Loucy (cell line): ENCODE results near the gene FBXL15.
A peak's percentile ranks its signal among the peaks of the same experiment; 100 is the strongest.

Experiments used
- H2AFZ ChIP-seq: fragments of 200-600 bp; sonication (generic); 2 replicates; pipeline ENCODE4 v1.6.0; 2016; ENCODE audit warnings: antibody characterized with exemption, mild to moderate bottlenecking, low read length, moderate library complexity
- H3F3A ChIP-seq: fragments of 200-600 bp; 2 replicates; pipeline ENCODE4 v1.6.0; 2016; ENCODE audit warnings: antibody characterized with exemption, low read depth, mild to moderate bottlenecking
- H3K27me3 ChIP-seq: fragments of 200-600 bp; sonication (generic); 2 replicates; pipeline ENCODE4 v1.6.1; 2014; ENCODE audit warnings: low read length, mild to moderate bottlenecking; ENCODE audit not compliant: insufficient read depth, poor library complexity, severe bottlenecking
- H3K36me3 ChIP-seq: fragments of 200-600 bp; sonication (generic); 2 replicates; pipeline ENCODE4 v1.6.1; 2016; ENCODE audit warnings: low read length; ENCODE audit not compliant: insufficient read depth
- H3K4me1 ChIP-seq: fragments of 200-600 bp; sonication (generic); 2 replicates; pipeline ENCODE4 v1.5.1; 2014; ENCODE audit warnings: low read length, mild to moderate bottlenecking; ENCODE audit not compliant: insufficient read depth, poor library complexity, severe bottlenecking
- H3K4me2 ChIP-seq: fragments of 200-600 bp; sonication (generic); 2 replicates; pipeline ENCODE4 v1.6.0; 2014; ENCODE audit warnings: antibody characterized with exemption, low read length, low read depth, mild to moderate bottlenecking; ENCODE audit not compliant: poor library complexity, severe bottlenecking
- H3K4me3 ChIP-seq: fragments of 200-600 bp; sonication (generic); 2 replicates; pipeline ENCODE4 v1.5.1; 2014; ENCODE audit warnings: low read length, mild to moderate bottlenecking, mixed read lengths; ENCODE audit not compliant: poor library complexity, severe bottlenecking
- H3K79me2 ChIP-seq: fragments of 200-600 bp; sonication (generic); 2 replicates; pipeline ENCODE4 v1.6.1; 2014; ENCODE audit warnings: low read length; ENCODE audit not compliant: insufficient read depth
- H3K9ac ChIP-seq: fragments of 200-600 bp; sonication (generic); 2 replicates; pipeline ENCODE4 v1.6.0; 2014; ENCODE audit warnings: mild to moderate bottlenecking, low read depth, low read length, moderate library complexity; ENCODE audit not compliant: poor library complexity, severe bottlenecking
- H3K9me2 ChIP-seq: fragments of 200-600 bp; sonication (generic); replicated peaks from 2 replicates; pipeline ENCODE4 v1.6.1; 2016; ENCODE audit warnings: low read depth, low read length, mixed read lengths
- H3K9me3 ChIP-seq: fragments of 200-600 bp; sonication (generic); 2 replicates; pipeline ENCODE4 v1.6.1; 2014; ENCODE audit warnings: mild to moderate bottlenecking, antibody characterized with exemption, low read length, low read depth; ENCODE audit not compliant: insufficient read depth
- H4K20me1 ChIP-seq: fragments of 200-600 bp; sonication (generic); 2 replicates; pipeline ENCODE4 v1.6.0; 2014; ENCODE audit warnings: antibody characterized with exemption, low read length, mild to moderate bottlenecking; ENCODE audit not compliant: insufficient read depth, poor library complexity, severe bottlenecking
- CTCF ChIP-seq: fragments of 200-600 bp; sonication (generic); conservative IDR thresholded peaks from 2 replicates; pipeline ENCODE4 v1.5.1; 2014; ENCODE audit warnings: mild to moderate bottlenecking, antibody characterized with exemption, low read length
- EZH2phosphoT487 ChIP-seq: fragments of 200-600 bp; IDR thresholded peaks from 2 replicates; pipeline ENCODE4 v1.6.1; 2018; ENCODE audit warnings: antibody characterized with exemption, mild to moderate bottlenecking, moderate library complexity, borderline replicate concordance

FBXL15 gene

GRCh38 chr10:102416695-102417094 lies 3.9 kb upstream of the FBXL15 start:
- H3K9ac ChIP-seq: no peak overlapping the region
- no peaks in the 10 kb centered on the region for H4K20me1 ChIP-seq
- no peak for TF ChIP-seq EZH2phosphoT487
- TF ChIP-seq CTCF: no peak
- no peak overlapping the region for H3K4me3 ChIP-seq
- no peaks in the 10 kb centered on the region for H3K9me3 ChIP-seq
- no peaks in the 10 kb centered on the region for H3F3A ChIP-seq
- no peaks in the 10 kb centered on the region for H3K36me3 ChIP-seq
- no peak overlapping the region for H2AFZ ChIP-seq
- H3K79me2 ChIP-seq: peaks cover 4% of the 10 kb centered on the region; the same call in 1 of the 2 replicates
- peaks cover 16% of the 10 kb centered on the region for H3K4me1 ChIP-seq
- no peaks in the 10 kb centered on the region for H3K27me3 ChIP-seq
- no peak overlapping the region for H3K4me2 ChIP-seq
- no peaks in the 10 kb centered on the region for H3K9me2 ChIP-seq

GRCh38 chr10:102418622-102419268 lies 1.9 kb upstream of the FBXL15 start, which contains the start of gene PSD:
PSD (minus strand) TSS chr10:102418785; CDS start chr10:102417038, 1,747 bp downstream.
- Histone ChIP-seq H3K9me2 (no peaks in the 10 kb centered on the region), H2AFZ (no peak within 1 kb of the TSS), H3K9ac (no peak within 1 kb of the TSS), H3K79me2 (peaks cover 19% of the 10 kb centered on the region), H3K4me2 (peak within 1 kb of the TSS; percentile 97), H3K9me3 (no peaks in the 10 kb centered on the region), H3K27me3 (no peaks in the 10 kb centered on the region), H3K4me3 (peak within 1 kb of the TSS; percentile 79), H3K36me3 (no peaks in the 10 kb centered on the region; the same call in 1 of the 2 replicates), H3F3A (no peaks in the 10 kb centered on the region), H3K4me1 (peaks cover 25% of the 10 kb centered on the region), H4K20me1 (no peaks in the 10 kb centered on the region)
- TF ChIP-seq EZH2phosphoT487 (no peak), CTCF (no peak)

GRCh38 chr10:102419269-102420180 lies 1.1 kb upstream of the FBXL15 start:
- H3K36me3 ChIP-seq: no peaks in the 10 kb centered on the region; the same call in 1 of the 2 replicates

More at GRCh38 chr10:102419269-102420180, 1.1 kb upstream of the FBXL15 start:
- Histone ChIP-seq H3K4me1 (peaks cover 25% of the 10 kb centered on the region), H2AFZ (no peak overlapping the region), H3K9ac (peak overlapping the region; percentile 76), H3K79me2 (peaks cover 19% of the 10 kb centered on the region), H4K20me1 (no peaks in the 10 kb centered on the region), H3K4me2 (peak overlapping the region; percentile 97), H3K4me3 (peak overlapping the region; percentile 79), H3K9me3 (no peaks in the 10 kb centered on the region), H3F3A (no peaks in the 10 kb centered on the region), H3K9me2 (no peaks in the 10 kb centered on the region), H3K27me3 (no peaks in the 10 kb centered on the region)
- TF ChIP-seq CTCF: no peak
- no peak for TF ChIP-seq EZH2phosphoT487
